ENCODE data around the gene H3-3A. TPM values are rescaled to one million over a fixed set of nuclear protein-coding genes. Genes with fewer than 3 reads are reported as not detected.

The H3-3A gene
- total RNA-seq, 1 donor from 2014 or later = 214 TPM

DNA sequence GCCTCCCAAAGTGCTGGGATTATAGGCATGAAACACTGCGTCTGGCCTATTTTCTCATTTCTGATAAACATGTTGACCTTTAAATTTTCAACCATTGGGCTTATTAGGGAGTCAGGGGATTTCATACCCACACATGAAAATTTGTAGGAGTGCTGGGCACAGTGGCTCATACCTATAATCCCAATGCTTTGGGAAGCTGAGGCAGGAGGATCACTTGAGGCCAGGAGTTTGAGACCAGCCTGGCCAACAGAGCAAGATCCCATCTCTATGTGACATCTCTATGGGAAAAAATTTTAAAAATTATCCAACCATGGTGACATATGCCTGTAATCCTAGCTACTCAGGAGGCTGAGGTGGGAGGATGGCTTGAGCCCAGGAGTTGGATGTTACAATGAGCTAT is 10.5 kb upstream of the H3-3A start:
- H3K9me3 ChIP-seq = no peaks in the 10 kb centered on the region
- DNase-seq (ENCODE audit: low spot score in 2 of 2) = no peak
- intact Hi-C loops (cut with DNase I) = no loop called here
- TF ChIP-seq, protein P1, sequence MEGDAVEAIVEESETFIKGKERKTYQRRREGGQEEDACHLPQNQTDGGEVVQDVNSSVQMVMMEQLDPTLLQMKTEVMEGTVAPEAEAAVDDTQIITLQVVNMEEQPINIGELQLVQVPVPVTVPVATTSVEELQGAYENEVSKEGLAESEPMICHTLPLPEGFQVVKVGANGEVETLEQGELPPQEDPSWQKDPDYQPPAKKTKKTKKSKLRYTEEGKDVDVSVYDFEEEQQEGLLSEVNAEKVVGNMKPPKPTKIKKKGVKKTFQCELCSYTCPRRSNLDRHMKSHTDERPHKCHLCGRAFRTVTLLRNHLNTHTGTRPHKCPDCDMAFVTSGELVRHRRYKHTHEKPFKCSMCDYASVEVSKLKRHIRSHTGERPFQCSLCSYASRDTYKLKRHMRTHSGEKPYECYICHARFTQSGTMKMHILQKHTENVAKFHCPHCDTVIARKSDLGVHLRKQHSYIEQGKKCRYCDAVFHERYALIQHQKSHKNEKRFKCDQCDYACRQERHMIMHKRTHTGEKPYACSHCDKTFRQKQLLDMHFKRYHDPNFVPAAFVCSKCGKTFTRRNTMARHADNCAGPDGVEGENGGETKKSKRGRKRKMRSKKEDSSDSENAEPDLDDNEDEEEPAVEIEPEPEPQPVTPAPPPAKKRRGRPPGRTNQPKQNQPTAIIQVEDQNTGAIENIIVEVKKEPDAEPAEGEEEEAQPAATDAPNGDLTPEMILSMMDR (IDR thresholded peaks at IDR 0.05) = no peak
- H3K4me3 ChIP-seq = no peak overlapping the region
- H3K27me3 ChIP-seq = no peaks in the 10 kb centered on the region
- no peak overlapping the region for H3K27ac ChIP-seq
- no peaks in the 10 kb centered on the region for H3K36me3 ChIP-seq
- H3K4me1 ChIP-seq = no peaks in the 10 kb centered on the region

DNA sequence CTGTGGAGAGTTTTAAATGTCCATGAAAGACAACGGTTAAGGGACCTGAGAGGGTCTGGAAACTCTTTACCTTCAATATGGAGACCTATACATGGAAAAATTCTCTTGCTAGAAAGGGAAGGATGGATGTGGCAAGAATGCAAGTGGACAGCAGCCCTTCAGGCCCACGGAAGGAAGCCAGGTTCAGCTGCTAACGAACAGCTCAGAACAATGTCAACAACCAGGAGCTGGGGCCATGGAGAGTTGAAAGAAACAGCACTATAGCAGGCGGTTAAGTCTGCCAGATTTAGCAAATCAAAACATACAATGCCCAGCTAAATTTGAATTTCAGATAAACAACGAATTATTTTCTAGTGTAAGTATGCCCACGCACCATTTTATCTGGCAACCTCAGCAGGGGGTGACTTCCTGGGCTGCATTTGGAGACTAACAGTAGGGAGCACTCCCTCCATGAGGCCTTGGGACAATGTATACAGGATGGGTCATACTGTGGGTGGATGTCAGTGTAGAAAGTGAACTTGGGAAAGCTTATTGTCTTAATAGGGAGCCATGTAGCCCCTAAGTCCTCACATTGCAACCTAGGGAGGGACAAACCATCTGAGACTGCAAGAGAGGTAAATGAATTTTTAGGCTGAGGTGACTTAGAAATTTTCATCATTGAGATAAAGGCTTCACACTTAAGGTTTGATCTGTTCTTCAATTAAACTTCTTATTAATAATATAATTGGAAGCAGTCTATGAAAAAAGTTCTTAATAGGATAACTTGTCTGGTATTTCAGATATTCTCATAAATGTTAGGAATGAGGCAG is 7.8 kb upstream of the H3-3A start:
- Histone ChIP-seq H3K9me3 (no peaks in the 10 kb centered on the region), H3K4me3 (no peak overlapping the region), H3K4me1 (no peaks in the 10 kb centered on the region), H3K27me3 (no peaks in the 10 kb centered on the region), H3K27ac (no peak overlapping the region), H3K36me3 (peaks cover 0 to 3% of the 10 kb centered on the region in 2 donors)
- DNase-seq (ENCODE audit: low spot score in 2 of 2) = peak in 1 of 2 donors; percentile 41
- TF ChIP-seq, protein P1 (IDR thresholded peaks at IDR 0.05) = no peak
- intact Hi-C loops (cut with DNase I) = no loop called here

DNA sequence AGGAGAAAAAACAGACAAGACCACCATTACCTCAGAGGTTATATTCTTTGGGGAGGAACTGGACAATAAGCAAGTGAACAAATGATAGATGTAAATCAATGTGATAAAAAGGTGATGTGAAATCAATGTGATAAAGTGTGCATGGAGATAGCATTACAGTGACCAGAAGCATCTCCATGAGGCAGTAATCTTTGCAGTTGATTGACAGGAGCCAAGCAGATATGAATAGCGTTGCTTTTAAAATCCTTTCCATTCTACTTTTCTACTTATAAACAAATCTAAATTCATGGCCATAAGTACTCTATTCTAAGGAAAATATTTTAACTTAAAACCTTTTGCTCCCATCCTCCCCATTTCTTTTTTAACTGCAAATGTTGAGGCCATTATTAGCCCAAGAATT is 2.8 kb upstream of the H3-3A start:
- no peaks in the 10 kb centered on the region for H3K27me3 ChIP-seq
- intact Hi-C loops (cut with DNase I) = loop anchor here (5.0 kb wide), 2 partner anchors 128 to 177 kb away; partner anchors contain the start of genes ACBD3 and TMEM63A
- TF ChIP-seq, protein P1 (IDR thresholded peaks at IDR 0.05) = no peak
- H3K27ac ChIP-seq = no peak overlapping the region
- no peak overlapping the region for H3K4me3 ChIP-seq
- no peaks in the 10 kb centered on the region for H3K9me3 ChIP-seq
- H3K4me1 ChIP-seq = peaks cover 0 to 6% of the 10 kb centered on the region in 2 donors
- H3K36me3 ChIP-seq = peaks cover 0 to 3% of the 10 kb centered on the region in 2 donors
- DNase-seq (ENCODE audit: low spot score in 2 of 2) = no peak

DNA sequence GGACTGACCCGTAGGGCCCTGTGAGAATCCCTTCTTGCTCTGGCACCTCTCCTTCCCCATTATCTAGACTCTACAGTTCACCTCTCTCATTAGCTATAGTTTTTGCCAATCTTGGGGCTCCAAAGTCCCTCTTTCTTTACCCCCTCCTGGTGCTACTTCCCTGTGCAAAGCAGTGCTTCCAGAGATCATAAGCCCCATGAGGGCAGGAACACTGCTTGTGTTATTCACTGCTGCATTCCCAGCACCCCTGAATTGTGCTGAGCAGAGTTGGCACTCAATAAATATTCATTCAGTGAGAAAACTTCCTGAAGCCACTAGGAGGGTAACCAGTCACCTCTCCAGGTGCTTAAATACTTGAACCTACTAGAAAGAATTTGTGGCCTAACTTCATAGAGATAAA is 2.1 kb upstream of the H3-3A start:
- Histone ChIP-seq H3K9me3 (no peaks in the 10 kb centered on the region), H3K36me3 (peaks cover 0 to 3% of the 10 kb centered on the region in 2 donors), H3K27me3 (no peaks in the 10 kb centered on the region), H3K4me1 (peaks cover 0 to 11% of the 10 kb centered on the region in 2 donors), H3K4me3 (no peak overlapping the region), H3K27ac (no peak overlapping the region)
- TF ChIP-seq, protein P1 (IDR thresholded peaks at IDR 0.05) = no peak
- intact Hi-C loops (cut with DNase I) = loop anchor here (5.0 kb wide), 2 partner anchors 127 to 178 kb away; partner anchors contain the start of genes ACBD3 and TMEM63A
- DNase-seq (ENCODE audit: low spot score in 2 of 2) = peak in 1 of 2 donors; percentile 41

DNA sequence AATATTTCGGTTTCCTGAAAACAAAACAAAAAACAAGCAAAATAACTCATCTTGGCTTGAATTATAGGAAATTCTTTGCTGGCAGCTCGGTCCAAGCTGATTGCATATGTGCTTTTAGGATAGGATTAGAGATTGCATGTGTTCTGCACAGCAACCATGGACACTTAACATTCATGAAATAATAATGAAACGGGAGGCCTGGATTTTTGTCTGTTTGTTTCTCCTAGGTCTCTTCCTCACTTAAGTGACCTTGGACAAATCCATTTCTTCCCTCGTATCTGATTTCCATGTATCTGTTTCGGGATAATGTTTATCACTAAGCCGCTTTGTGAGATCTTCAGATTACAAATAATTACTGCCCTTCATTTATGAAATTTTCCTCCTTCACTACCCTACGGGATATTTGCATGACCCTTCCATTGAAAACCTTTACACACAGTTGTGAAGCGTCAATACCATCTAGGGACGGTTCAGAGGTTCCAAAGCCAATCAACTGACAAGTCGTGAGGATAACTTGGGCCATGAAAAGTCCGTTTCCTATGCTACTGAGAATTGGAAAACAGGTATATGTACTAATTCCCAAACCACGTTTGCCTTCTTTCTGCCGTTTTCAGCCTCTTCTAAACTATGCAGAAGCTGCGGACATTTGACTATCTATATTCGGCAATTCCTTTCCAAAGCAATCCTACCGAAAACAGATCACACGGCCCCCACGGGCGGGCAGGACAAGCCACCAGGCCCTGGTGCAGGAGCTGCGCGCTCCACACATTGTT is 1.3 kb upstream of the H3-3A start:
- no peak for DNase-seq (ENCODE audit: low spot score in 2 of 2)
- H3K36me3 ChIP-seq = peaks cover 0 to 11% of the 10 kb centered on the region in 2 donors
- no peaks in the 10 kb centered on the region for H3K9me3 ChIP-seq
- H3K27me3 ChIP-seq = no peaks in the 10 kb centered on the region
- H3K4me3 ChIP-seq = peak overlapping the region; percentile 69 to 91
- H3K27ac ChIP-seq = peak overlapping the region; percentile 96 to 97
- intact Hi-C loops (cut with DNase I) = loop anchor here (1.0 to 5.0 kb wide), 3 partner anchors 27 to 179 kb away; partner anchors contain the start of genes ACBD3 and TMEM63A
- peaks cover 0 to 19% of the 10 kb centered on the region in 2 donors for H3K4me1 ChIP-seq
- TF ChIP-seq, protein P1 (IDR thresholded peaks at IDR 0.05) = no peak
